Kidney epithelial cell (primary cell): Measurements from ENCODE around the gene SMIM30. TPM values are rescaled to one million over a fixed set of nuclear protein-coding genes. Genes with fewer than 3 reads are reported as not detected.

Experiments used
- DNase-seq: peaks from one replicate; pipeline ENCODE4 v3.0.0-alpha.2; 2010; ENCODE audit warnings: low read depth
- H3K27me3 ChIP-seq: 2 replicates; pipeline ENCODE4 v1.6.0; 2011; ENCODE audit warnings: low read length; ENCODE audit not compliant: control insufficient read depth, insufficient read depth
- H3K36me3 ChIP-seq: 2 replicates; pipeline ENCODE4 v1.5.1; 2011; ENCODE audit warnings: low read length; ENCODE audit not compliant: control insufficient read depth, insufficient read depth
- H3K4me3 ChIP-seq: 2 replicates; pipeline ENCODE4 v1.5.1; 2011; ENCODE audit warnings: low read depth, mild to moderate bottlenecking, control low read depth, low read length
- CTCF ChIP-seq: IDR thresholded peaks from 2 replicates; pipeline ENCODE4 v1.5.1; 2011; ENCODE audit warnings: mild to moderate bottlenecking, moderate library complexity, low read length, control low read depth, inconsistent platforms; ENCODE audit not compliant: insufficient read depth, poor library complexity, severe bottlenecking
- total RNA-seq: library from RNA; depleted of rRNA; stranded (reverse); fragments of >200 nt; gene quantifications from 2 replicates; pipeline ENCODE4 v1.2.3, GENCODE V29; 2015

The SMIM30 gene
- total RNA-seq, 1 donor from 2014 or later, result 54.9 TPM

GRCh38 chr7:113078331-113078730, 40.0 kb downstream of the SMIM30 start:
- Histone ChIP-seq H3K4me3 (no peak overlapping the region), H3K36me3 (no peaks in the 10 kb centered on the region), H3K27me3 (no peaks in the 10 kb centered on the region)
- no peak for TF ChIP-seq CTCF
- no peak for DNase-seq

- DNase-seq, result no peak
- TF ChIP-seq CTCF, result no peak
These were observed 41.7 kb downstream of the SMIM30 start for GRCh38 chr7:113076703-113077102.

GRCh38 chr7:113071465-113071864, 46.9 kb downstream of the SMIM30 start:
- no peak for DNase-seq
- TF ChIP-seq CTCF, result no peak
- Histone ChIP-seq H3K36me3 (no peaks in the 10 kb centered on the region), H3K4me3 (no peak overlapping the region), H3K27me3 (no peaks in the 10 kb centered on the region)

More at GRCh38 chr7:113076703-113077102, 41.7 kb downstream of the SMIM30 start:
- Histone ChIP-seq H3K4me3 (no peak overlapping the region), H3K27me3 (no peaks in the 10 kb centered on the region), H3K36me3 (no peaks in the 10 kb centered on the region)

Other genes with a start within 250 kb of the SMIM30 start
- 0.42 TPM in 1 of 2 replicates, not detected in the other for gene GPR85, start 31.7 kb downstream of the SMIM30 start, total RNA-seq